IMR-90 (cell line): ENCODE results near the gene TSR3. TPM values are rescaled to one million over a fixed set of nuclear protein-coding genes. Genes with fewer than 3 reads are reported as not detected.

Source experiments
- ATAC-seq: fragments of 200-7000 bp; cut with Tn5 transposase; 2 replicates; pipeline ENCODE4 v1.9.1; 2020; ENCODE audit warnings: low read depth, mild to moderate bottlenecking, moderate library complexity
- Bru-seq: library from RNA; stranded (reverse); fragments of 400-500 nt; gene quantifications from one replicate; lab custom pipeline; 2021; lab: Mats Ljungman, UMichigan
- BruChase-seq, 2 experiments: library from RNA; stranded (reverse); fragments of 400-500 nt; gene quantifications; one replicate each; lab custom pipeline; 2021; lab: Mats Ljungman, UMichigan
- BruUV-seq: library from RNA; stranded (reverse); fragments of 400-500 nt; replicated peaks from 2 replicates; lab custom pipeline; 2021; lab: Mats Ljungman, UMichigan
- CTCF ChIA-PET: fragments of 300-600 bp; formaldehyde crosslinking; extraction: SDS; loops from one replicate; lab custom pipeline; 2021; ENCODE audit warnings: antibody characterized with exemption; lab: Yijun Ruan, JAX
- POLR2A ChIA-PET: fragments of 300-600 bp; sonication (Branson Sonifier 250); formaldehyde crosslinking; loops from one replicate; lab custom pipeline; 2022; ENCODE audit warnings: antibody characterized with exemption; ENCODE audit not compliant: unreplicated experiment; lab: Charles Lee
- DNase-seq: peaks from one replicate; pipeline ENCODE4 v3.0.0; 2013
- H2AFZ ChIP-seq: replicated peaks from 2 replicates; pipeline ENCODE3; 2013; ENCODE audit warnings: low read length, mild to moderate bottlenecking; ENCODE audit not compliant: poor library complexity
- H2AK5ac ChIP-seq: 2 replicates; pipeline ENCODE4 v1.6.1; 2013; ENCODE audit warnings: low read depth, low read length, inconsistent platforms
- H2AK9ac ChIP-seq: replicated peaks from 2 replicates; pipeline ENCODE3; 2013; ENCODE audit warnings: mild to moderate bottlenecking, low read depth, low read length, moderate library complexity; ENCODE audit not compliant: poor library complexity
- H2BK120ac ChIP-seq: 2 replicates; pipeline ENCODE4 v1.6.1; 2013; ENCODE audit warnings: low read depth, low read length, inconsistent platforms
- H2BK15ac ChIP-seq: 3 replicates; pipeline ENCODE4 v1.6.1; 2013; ENCODE audit warnings: low read depth, low read length, inconsistent platforms
- H2BK20ac ChIP-seq: 2 replicates; pipeline ENCODE4 v1.6.1; 2013; ENCODE audit warnings: low read depth, mild to moderate bottlenecking, inconsistent platforms, low read length, moderate library complexity
- H2BK5ac ChIP-seq: 2 replicates; pipeline ENCODE4 v1.6.1; 2013; ENCODE audit warnings: mild to moderate bottlenecking, low read depth, low read length, inconsistent platforms; ENCODE audit not compliant: poor library complexity, severe bottlenecking
- H3K14ac ChIP-seq: replicated peaks from 2 replicates; pipeline ENCODE4 v1.6.1; 2013; ENCODE audit warnings: low read depth, low read length, inconsistent platforms
- H3K18ac ChIP-seq: 2 replicates; pipeline ENCODE4 v1.6.1; 2013; ENCODE audit warnings: low read depth, low read length, control low read depth
- H3K23ac ChIP-seq: 2 replicates; pipeline ENCODE4 v1.6.1; 2013; ENCODE audit warnings: low read depth, low read length, inconsistent platforms
- H3K27ac ChIP-seq: 2 replicates; pipeline ENCODE4 v1.5.1; 2013; ENCODE audit warnings: mild to moderate bottlenecking, control low read depth, low read length; ENCODE audit not compliant: insufficient read depth
- H3K27me3 ChIP-seq: 2 replicates; pipeline ENCODE4 v1.6.1; 2013; ENCODE audit warnings: low read length; ENCODE audit not compliant: control insufficient read depth, insufficient read depth
- H3K36me3 ChIP-seq: 2 replicates; pipeline ENCODE4 v1.6.1; 2013; ENCODE audit warnings: low read length, mixed read lengths; ENCODE audit not compliant: control insufficient read depth, insufficient read depth
- H3K4ac ChIP-seq: 2 replicates; pipeline ENCODE4 v1.6.1; 2013; ENCODE audit warnings: low read depth, low read length, inconsistent platforms
- H3K4me1 ChIP-seq: 2 replicates; pipeline ENCODE4 v1.6.1; 2013; ENCODE audit warnings: low read length, mixed read lengths; ENCODE audit not compliant: control insufficient read depth, insufficient read depth
- H3K4me2 ChIP-seq: 2 replicates; pipeline ENCODE4 v1.6.1; 2013; ENCODE audit warnings: low read depth, mild to moderate bottlenecking, control low read depth, low read length, moderate library complexity
- H3K4me3 ChIP-seq: 2 replicates; pipeline ENCODE4 v1.5.1; 2013; ENCODE audit warnings: low read depth, mild to moderate bottlenecking, control low read depth, low read length, moderate library complexity; ENCODE audit not compliant: insufficient read depth
- H3K56ac ChIP-seq: 2 replicates; pipeline ENCODE4 v1.6.1; 2013; ENCODE audit warnings: low read length, inconsistent platforms; ENCODE audit not compliant: insufficient read depth; ENCODE audit errors: extremely low read depth
- H3K79me1 ChIP-seq, 2 experiments: 2 replicates each; pipeline ENCODE4 v1.6.1; 2013; ENCODE audit warnings: low read length in 2 of 2, inconsistent platforms in 1 of 2, low read depth in 1 of 2
- H3K9ac ChIP-seq: 2 replicates; pipeline ENCODE4 v1.6.1; 2013; ENCODE audit warnings: low read depth, low read length, control low read depth
- H3K9me1 ChIP-seq: 2 replicates; pipeline ENCODE4 v1.6.1; 2013; ENCODE audit warnings: low read length, inconsistent platforms; ENCODE audit not compliant: insufficient read depth
- H3K9me3 ChIP-seq: 2 replicates; pipeline ENCODE4 v1.6.1; 2013; ENCODE audit warnings: low read length; ENCODE audit not compliant: control insufficient read depth, insufficient read depth
- H4K20me1 ChIP-seq: 2 replicates; pipeline ENCODE4 v1.6.1; 2013; ENCODE audit warnings: low read length, inconsistent platforms; ENCODE audit not compliant: insufficient read depth
- H4K5ac ChIP-seq: 2 replicates; pipeline ENCODE4 v1.6.1; 2013; ENCODE audit warnings: mild to moderate bottlenecking, low read depth, low read length, control low read depth
- H4K8ac ChIP-seq, 2 experiments: 2 replicates each; pipeline ENCODE4 v1.6.1; 2013; ENCODE audit warnings: low read depth in 2 of 2, low read length in 2 of 2, control low read depth in 1 of 2, inconsistent platforms in 1 of 2
- H4K91ac ChIP-seq: 2 replicates; pipeline ENCODE4 v1.6.1; 2013; ENCODE audit warnings: low read depth, low read length, inconsistent platforms; ENCODE audit not compliant: insufficient read depth
- BHLHE40 ChIP-seq: fragments of 150-350 bp; IDR thresholded peaks from 2 replicates; pipeline ENCODE4 v1.6.1; 2016; ENCODE audit warnings: mild to moderate bottlenecking, low read depth, low read length
- CEBPB ChIP-seq: IDR thresholded peaks from 2 replicates; pipeline ENCODE4 v1.6.1; 2012; ENCODE audit warnings: low read depth, low read length, improper control_type of control experiment
- CHD1 ChIP-seq: IDR thresholded peaks from 2 replicates; pipeline ENCODE4 v1.6.1; 2012; ENCODE audit warnings: low read depth, low read length, improper control_type of control experiment
- ELK1 ChIP-seq: fragments of 150-350 bp; IDR thresholded peaks from 2 replicates; pipeline ENCODE4 v1.6.1; 2016; ENCODE audit warnings: low read depth, mild to moderate bottlenecking, low read length, moderate library complexity, borderline replicate concordance
- FOS ChIP-seq: fragments of 150-350 bp; IDR thresholded peaks from 2 replicates; pipeline ENCODE4 v1.6.1; 2016; ENCODE audit warnings: low read depth, low read length
- MAFK ChIP-seq: IDR thresholded peaks from 2 replicates; pipeline ENCODE4 v1.6.1; 2012; ENCODE audit warnings: low read depth, low read length, improper control_type of control experiment
- MXI1 ChIP-seq: IDR thresholded peaks from 2 replicates; pipeline ENCODE4 v1.6.1; 2012; ENCODE audit warnings: low read depth, mild to moderate bottlenecking, low read length, moderate library complexity, borderline replicate concordance
- NFE2L2 ChIP-seq: fragments of 150-350 bp; IDR thresholded peaks from 2 replicates; pipeline ENCODE4 v1.6.1; 2016; ENCODE audit warnings: low read depth, mild to moderate bottlenecking, low read length
- POLR2A ChIP-seq: IDR thresholded peaks from 2 replicates; pipeline ENCODE4 v1.6.1; 2012; ENCODE audit warnings: mild to moderate bottlenecking, low read depth, low read length
- RAD21 ChIP-seq: IDR thresholded peaks from 2 replicates; pipeline ENCODE4 v1.6.1; 2012; ENCODE audit warnings: low read length, improper control_type of control experiment
- RCOR1 ChIP-seq: IDR thresholded peaks from 2 replicates; pipeline ENCODE4 v1.6.1; 2012; ENCODE audit warnings: mild to moderate bottlenecking, low read length, improper control_type of control experiment; ENCODE audit not compliant: insufficient replicate concordance
- RFX5 ChIP-seq: IDR thresholded peaks from 2 replicates; pipeline ENCODE4 v1.8.0; 2012; ENCODE audit warnings: low read depth, mild to moderate bottlenecking, low read length, moderate library complexity
- SMC3 ChIP-seq: fragments of 150-350 bp; IDR thresholded peaks from 2 replicates; pipeline ENCODE4 v1.6.1; 2016; ENCODE audit warnings: low read depth, mild to moderate bottlenecking, antibody characterized with exemption, low read length, moderate library complexity
- USF2 ChIP-seq: fragments of 150-350 bp; IDR thresholded peaks from 2 replicates; pipeline ENCODE4 v1.6.1; 2017; ENCODE audit warnings: mild to moderate bottlenecking, antibody characterized with exemption, low read length, low read depth
- WGBS, 2 experiments: methylation state at CpG; one replicate each; pipeline versions ENCODE4 v1.1.5 to v1.1.7; 2013; ENCODE audit warnings: missing lambda C conversion rate in 2 of 2; ENCODE audit not compliant: insufficient read length in 1 of 2; ENCODE audit errors: extremely low coverage in 2 of 2; 5-methylcytosine and 5-hydroxymethylcytosine counted together
- dilution Hi-C: fragments of 300-500 bp; cut with HindIII; formaldehyde crosslinking; loops from one replicate; pipeline ENCODE4 v1.14.3; 2018; ENCODE audit warnings: low sequenced_read_pairs; ENCODE audit not compliant: unreplicated experiment
- in situ Hi-C: fragments of 300-500 bp; cut with MboI; formaldehyde crosslinking; loops from 3 replicates; pipeline ENCODE4 v1.14.3; 2019; ENCODE audit warnings: low sequenced_read_pairs, inconsistent platforms, mixed read lengths
- intact Hi-C: fragments of 100-400 bp; cut with micrococcal nuclease; formaldehyde crosslinking; loops from 2 replicates; pipeline ENCODE4 v1.10.0; 2022
- long read RNA-seq: library from polyadenylated mRNA; unstranded; transcript quantifications from one replicate; pipeline ENCODE4 v2.0.0, GENCODE V29; 2021; ENCODE audit not compliant: unreplicated experiment
- polyA plus RNA-seq, 3 experiments: library from polyadenylated mRNA; depleted of rRNA; stranded (reverse); fragments of >200 nt; gene quantifications; 2 replicates each; pipeline ENCODE4 v1.2.3, GENCODE V29; 2012; ENCODE audit warnings: low replicate concordance in 1 of 3
- total RNA-seq: library from RNA; depleted of rRNA; stranded (reverse); fragments of >200 nt; gene quantifications from 2 replicates; pipeline ENCODE4 v1.2.3, GENCODE V29; 2012; rRNA removed

Gene TSR3
- 38.0 and 46.4 TPM in 2 replicates for total RNA-seq
- polyA plus RNA-seq (2012; rRNA removed), result 52.9 and 77.8 TPM in 2 replicates
- 87.2 and 116 TPM in 2 replicates for polyA plus RNA-seq (2012; cell fraction: cytosol; rRNA removed)
- polyA plus RNA-seq (2012; cell fraction: nucleus; rRNA removed; ENCODE audit: low replicate concordance), result 39.9 and 72.5 TPM in 2 replicates
- Bru-seq, nascent RNA, result percentile 59 among the genes with signal in this experiment
- percentile 66 among the genes with signal in this experiment for BruChase-seq, experiment 1, labeled RNA remaining after a 6-hour chase
- BruChase-seq, experiment 2, labeled RNA remaining after a 2-hour chase, result percentile 62 among the genes with signal in this experiment
- long read RNA-seq, transcript TSR3-201 (6 exons, 1,243 nt), result major isoform, 92 of 145 reads
- long read RNA-seq, partial matches to known transcripts, result 5 of 145 reads
- long read RNA-seq, other reads (novel, unspliced or antisense), result 48 of 145 reads

- Histone ChIP-seq H3K27ac (peak within 1 kb of the TSS; percentile 56), H2AFZ (peak within 1 kb of the TSS; percentile 99), H3K4me1 (peaks cover 9% of the 10 kb centered on the region), H2AK9ac (peak within 1 kb of the TSS; percentile 99), H3K4me2 (peak within 1 kb of the TSS; percentile 99), H3K56ac (0 out of 2 replicates have a peak within 1 kb of the TSS, but pooled peaks have one; percentile 57), H3K4ac (peak within 1 kb of the TSS; percentile 80), H3K27me3 (no peaks in the 10 kb centered on the region), H3K9ac (peak within 1 kb of the TSS; percentile 93), H2BK15ac (no peak within 1 kb of the TSS), H2BK5ac (peak within 1 kb of the TSS; percentile 61), H3K36me3 (peaks cover 25% of the 10 kb centered on the region), H3K14ac (0 out of 2 replicates have a peak within 1 kb of the TSS, but pooled peaks have one; percentile 29), H4K8ac (peak within 1 kb of the TSS; percentile 79 to 87), H4K5ac (peak within 1 kb of the TSS; percentile 48), H2BK120ac (no peak within 1 kb of the TSS), H3K4me3 (peak within 1 kb of the TSS; percentile 82), H4K20me1 (peaks cover 24% of the 10 kb centered on the region), H3K9me3 (no peaks in the 10 kb centered on the region), H2AK5ac (peak within 1 kb of the TSS; percentile 91; the same call in 1 of the 2 replicates), H2BK20ac (no peak within 1 kb of the TSS), H4K91ac (peak within 1 kb of the TSS; percentile 57; the same call in 1 of the 2 replicates), H3K79me1 (peaks cover 28 to 65% of the 10 kb centered on the region in 2 experiments), H3K23ac (peak within 1 kb of the TSS; percentile 82), H3K18ac (no peak within 1 kb of the TSS), H3K9me1 (no peaks in the 10 kb centered on the region)
- ATAC-seq (peak; percentile 95), DNase-seq (peak; percentile 89)
- intact Hi-C loops (no loop called here), dilution Hi-C loops (no loop called here), in situ Hi-C loops (no loop called here)
- ChIA-PET POLR2A (no interaction called here), CTCF (no interaction called here)
- WGBS, 2 experiments, result 0% methylated on average over 52 of the region's 98 CpGs; no CpG with 5 or more reads in 1 of the 2 experiments
- BruUV-seq, result TSS peak; percentile 51
- TF ChIP-seq MAFK (no peak), USF2 (peak; percentile 100), ELK1 (0 out of 2 replicates have a peak, but pooled peaks have one; percentile 79), POLR2A (peak; percentile 48; the same call in 1 of the 2 replicates), CEBPB (no peak), BHLHE40 (peak; percentile 90), RFX5 (no peak), FOS (peak; percentile 69), CHD1 (no peak), RAD21 (no peak), MXI1 (peak; percentile 76), NFE2L2 (no peak), SMC3 (no peak), RCOR1 (no peak)
These were observed at the start of gene TSR3, which contains the start of gene GNPTG for GRCh38 chr16:1351582-1352362. Gene TSR3 (minus strand): TSS chr16:1351878. CDS start chr16:1351804, 74 bp downstream. Gene GNPTG (plus strand): TSS chr16:1351931. CDS start chr16:1351966, 35 bp downstream.
